Measurements from ENCODE around the gene MBNL1.

The MBNL1 gene

DNA sequence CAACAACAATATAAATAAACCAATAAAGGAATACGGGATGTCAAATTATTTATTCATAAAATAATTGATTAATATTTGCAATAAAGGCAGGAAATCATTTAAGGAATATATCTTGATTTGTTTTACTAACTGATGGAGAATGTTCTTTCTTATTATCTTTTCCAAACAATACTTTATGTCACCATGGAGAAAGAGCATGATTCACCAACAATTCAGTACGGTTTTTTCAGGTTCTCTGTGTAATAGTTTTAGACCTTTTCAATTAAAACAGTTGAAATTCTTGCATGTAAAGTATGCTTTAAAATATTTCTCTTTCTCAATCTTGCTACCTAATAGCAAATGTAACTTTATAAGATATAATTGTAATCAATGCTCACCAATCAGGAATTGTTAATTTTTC, 41.7 kb upstream of the MBNL1 start:
- no peak overlapping the region for H3K4me3 ChIP-seq (replicated peaks; ENCODE audit: low read depth, low read length)
- DNase-seq (ENCODE audit: low read depth) = peak; percentile 24
- TF ChIP-seq, protein P1, sequence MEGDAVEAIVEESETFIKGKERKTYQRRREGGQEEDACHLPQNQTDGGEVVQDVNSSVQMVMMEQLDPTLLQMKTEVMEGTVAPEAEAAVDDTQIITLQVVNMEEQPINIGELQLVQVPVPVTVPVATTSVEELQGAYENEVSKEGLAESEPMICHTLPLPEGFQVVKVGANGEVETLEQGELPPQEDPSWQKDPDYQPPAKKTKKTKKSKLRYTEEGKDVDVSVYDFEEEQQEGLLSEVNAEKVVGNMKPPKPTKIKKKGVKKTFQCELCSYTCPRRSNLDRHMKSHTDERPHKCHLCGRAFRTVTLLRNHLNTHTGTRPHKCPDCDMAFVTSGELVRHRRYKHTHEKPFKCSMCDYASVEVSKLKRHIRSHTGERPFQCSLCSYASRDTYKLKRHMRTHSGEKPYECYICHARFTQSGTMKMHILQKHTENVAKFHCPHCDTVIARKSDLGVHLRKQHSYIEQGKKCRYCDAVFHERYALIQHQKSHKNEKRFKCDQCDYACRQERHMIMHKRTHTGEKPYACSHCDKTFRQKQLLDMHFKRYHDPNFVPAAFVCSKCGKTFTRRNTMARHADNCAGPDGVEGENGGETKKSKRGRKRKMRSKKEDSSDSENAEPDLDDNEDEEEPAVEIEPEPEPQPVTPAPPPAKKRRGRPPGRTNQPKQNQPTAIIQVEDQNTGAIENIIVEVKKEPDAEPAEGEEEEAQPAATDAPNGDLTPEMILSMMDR (IDR thresholded peaks at IDR 0.05; ENCODE audit: low read length, missing control alignments) = no peak

DNA sequence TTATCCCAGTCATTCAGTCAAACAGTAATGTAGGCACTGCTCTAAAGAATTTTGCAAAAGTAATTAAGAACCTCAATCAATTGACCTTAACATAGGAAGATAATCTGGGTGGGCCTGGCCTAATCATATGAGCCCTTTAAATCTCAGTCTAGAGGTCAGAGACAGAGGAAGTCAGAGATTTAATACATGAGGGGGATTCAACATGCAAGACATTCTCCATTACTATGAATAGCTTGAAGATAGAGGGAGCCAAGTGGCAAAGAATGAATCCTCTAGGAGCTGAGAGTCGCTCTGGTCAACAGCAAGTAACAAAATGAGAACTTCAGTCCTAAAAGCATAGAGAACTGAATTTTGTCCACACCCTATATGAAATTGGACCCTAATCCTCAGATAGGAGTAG, 39.0 kb upstream of the MBNL1 start:
- no peak overlapping the region for H3K4me3 ChIP-seq (replicated peaks; ENCODE audit: low read depth, low read length)
- DNase-seq (ENCODE audit: low read depth) = no peak
- TF ChIP-seq, protein P1 (IDR thresholded peaks at IDR 0.05; ENCODE audit: low read length, missing control alignments) = no peak

DNA sequence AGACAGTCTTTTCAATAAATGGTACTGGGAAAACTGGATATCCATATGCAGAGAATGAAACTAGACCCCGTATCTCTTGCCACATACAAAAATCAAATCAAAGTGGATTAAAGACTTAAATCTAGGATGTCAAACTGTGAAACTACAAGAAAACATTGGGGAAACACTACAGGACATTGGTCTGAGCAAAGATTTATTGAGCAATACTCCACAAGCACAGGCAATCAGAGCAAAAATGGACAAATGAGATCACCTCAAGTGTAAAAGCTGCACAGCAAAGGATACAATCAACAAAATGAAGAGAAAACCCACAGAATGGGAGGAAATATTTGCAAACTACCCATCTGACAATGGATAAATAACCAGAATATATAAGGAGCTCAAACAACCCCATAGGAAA, 38.4 kb upstream of the MBNL1 start:
- no peak for DNase-seq (ENCODE audit: low read depth)

DNA sequence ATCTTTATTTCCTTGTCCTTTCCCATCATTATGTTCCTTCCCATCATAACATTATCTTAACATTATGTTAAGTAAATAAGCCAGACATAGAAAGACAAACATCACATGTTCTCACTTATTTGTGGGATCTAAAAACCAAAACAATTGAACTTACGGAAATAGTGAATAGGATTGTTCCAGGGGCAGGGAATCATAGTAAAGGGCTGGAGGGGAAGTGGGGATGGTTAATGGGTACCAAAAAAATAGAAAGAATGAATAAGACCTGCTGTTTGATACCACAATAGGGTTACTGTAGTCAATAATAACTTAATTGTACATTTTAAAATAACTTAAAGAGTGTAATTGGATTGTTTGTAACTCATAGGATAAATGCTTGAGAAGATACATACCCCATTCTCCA, 36.7 kb upstream of the MBNL1 start:
- no peak for DNase-seq (ENCODE audit: low read depth)
- TF ChIP-seq, protein P1 (IDR thresholded peaks at IDR 0.05; ENCODE audit: low read length, missing control alignments) = no peak

More for the DNA sequence above, 38.4 kb upstream of the MBNL1 start:
- no peak overlapping the region for H3K4me3 ChIP-seq (replicated peaks; ENCODE audit: low read depth, low read length)
- TF ChIP-seq, protein P1 (IDR thresholded peaks at IDR 0.05; ENCODE audit: low read length, missing control alignments) = no peak

DNA sequence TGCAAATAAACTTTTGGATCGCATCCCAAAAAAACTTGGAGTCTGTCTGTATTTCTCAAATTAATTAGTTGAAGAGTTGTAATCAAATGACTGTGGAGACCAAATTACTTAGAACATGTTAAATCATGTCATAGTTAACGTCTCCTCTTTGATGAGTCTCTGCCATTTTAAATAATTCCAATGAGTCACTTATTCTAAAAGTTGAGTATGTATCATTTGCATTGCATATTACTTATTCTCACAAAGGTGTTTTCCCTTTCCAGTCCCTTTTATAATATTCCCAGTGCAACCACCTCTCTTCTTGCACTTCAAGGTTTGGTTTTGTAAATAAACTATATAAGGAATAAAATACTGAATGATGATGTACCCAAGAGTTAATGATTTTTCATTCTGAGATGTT, 36.0 kb upstream of the MBNL1 start:
- TF ChIP-seq, protein P1 (IDR thresholded peaks at IDR 0.05; ENCODE audit: low read length, missing control alignments) = no peak
- no peak overlapping the region for H3K4me3 ChIP-seq (replicated peaks; ENCODE audit: low read depth, low read length)
- DNase-seq (ENCODE audit: low read depth) = no peak

More for the DNA sequence above, 36.7 kb upstream of the MBNL1 start:
- H3K4me3 ChIP-seq (replicated peaks; ENCODE audit: low read depth, low read length) = no peak overlapping the region

DNA sequence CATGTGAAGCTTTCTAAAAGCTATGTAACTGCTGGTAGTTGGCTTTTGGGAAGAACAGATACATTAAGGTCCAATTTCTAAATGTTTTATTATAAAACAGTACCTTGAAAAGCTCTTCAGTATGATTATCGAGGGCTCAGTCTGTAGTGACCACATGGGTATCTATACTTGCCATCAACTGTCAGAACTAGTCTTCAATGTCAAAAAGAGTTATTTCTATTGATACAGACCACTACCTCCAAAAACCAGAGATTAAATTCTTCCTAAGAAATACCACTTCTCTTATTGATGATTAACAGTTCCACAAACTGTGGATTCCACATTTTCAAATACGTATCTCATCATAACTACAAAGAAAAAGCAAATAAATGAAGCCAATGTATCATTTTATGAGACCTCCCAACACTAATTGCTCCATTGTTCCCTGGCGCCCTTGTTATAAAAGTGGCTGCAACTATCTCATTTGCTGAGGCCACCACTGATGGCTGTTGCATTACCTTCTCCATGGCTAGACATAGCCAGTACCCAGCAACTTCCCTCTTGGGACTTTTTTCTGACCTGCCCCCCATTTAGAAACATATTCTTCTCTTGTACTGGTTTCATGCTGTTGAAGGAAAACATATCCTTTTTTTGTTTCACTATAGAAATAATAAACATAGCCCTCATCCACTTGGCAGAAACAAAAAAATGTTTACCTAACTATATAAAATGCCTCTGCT, 33.9 kb upstream of the MBNL1 start:
- TF ChIP-seq, protein P1 (IDR thresholded peaks at IDR 0.05; ENCODE audit: low read length, missing control alignments) = no peak
- H3K4me3 ChIP-seq (replicated peaks; ENCODE audit: low read depth, low read length) = no peak overlapping the region
- no peak for DNase-seq (ENCODE audit: low read depth)

All from fibroblast of pulmonary artery (primary cell).